GM23338 (cell line): ENCODE measurements around the gene MTA1. TPM values are rescaled to one million over a fixed set of nuclear protein-coding genes. Genes with fewer than 3 reads are reported as not detected.

Experiments used
- ATAC-seq: fragments of 200-7000 bp; cut with Tn5 transposase; 3 replicates; pipeline ENCODE4 v1.9.1; 2020
- DNase-seq: peaks from one replicate; pipeline ENCODE4 v3.0.0-alpha.2; 2015; ENCODE audit warnings: low spot score
- H2AFZ ChIP-seq: fragments of 200-600 bp; sonication (generic); 2 replicates; pipeline ENCODE4 v1.8.0; 2016; ENCODE audit warnings: antibody characterized with exemption, mild to moderate bottlenecking, moderate library complexity
- H3F3A ChIP-seq: fragments of 200-600 bp; sonication (generic); replicated peaks from 2 replicates; pipeline ENCODE4 v1.8.0; 2017; ENCODE audit warnings: antibody characterized with exemption, mixed run types, low read depth
- H3K27ac ChIP-seq: fragments of 200-600 bp; sonication (generic); 2 replicates; pipeline ENCODE4 v1.6.1; 2016; ENCODE audit warnings: low read depth
- H3K27me3 ChIP-seq: fragments of 200-600 bp; sonication (generic); 2 replicates; pipeline ENCODE4 v1.8.0; 2016; ENCODE audit warnings: mild to moderate bottlenecking, mixed run types, moderate library complexity; ENCODE audit not compliant: insufficient read depth
- H3K36me3 ChIP-seq: fragments of 200-600 bp; sonication (generic); 2 replicates; pipeline ENCODE4 v1.8.0; 2016; ENCODE audit warnings: mild to moderate bottlenecking; ENCODE audit not compliant: insufficient read depth
- H3K4me1 ChIP-seq: fragments of 200-600 bp; sonication (generic); 2 replicates; pipeline ENCODE4 v1.8.0; 2016; ENCODE audit warnings: mild to moderate bottlenecking, moderate library complexity; ENCODE audit not compliant: insufficient read depth
- H3K4me2 ChIP-seq: fragments of 200-600 bp; sonication (generic); 2 replicates; pipeline ENCODE4 v1.7.1; 2017; ENCODE audit warnings: mixed run types
- H3K4me3 ChIP-seq: fragments of 200-600 bp; sonication (generic); 2 replicates; pipeline ENCODE4 v1.6.1; 2016; ENCODE audit warnings: mixed run types
- H3K79me2 ChIP-seq: fragments of 200-600 bp; sonication (generic); replicated peaks from 2 replicates; pipeline ENCODE4 v1.8.0; 2017; ENCODE audit warnings: mild to moderate bottlenecking; ENCODE audit not compliant: insufficient read depth
- H3K9me2 ChIP-seq: fragments of 200-600 bp; sonication (generic); 2 replicates; pipeline ENCODE4 v1.8.0; 2017; ENCODE audit not compliant: insufficient read depth
- H4K20me1 ChIP-seq: fragments of 200-600 bp; sonication (generic); replicated peaks from 2 replicates; pipeline ENCODE4 v1.8.0; 2017; ENCODE audit warnings: mild to moderate bottlenecking; ENCODE audit not compliant: insufficient read depth
- H3K27ac Mint-ChIP-seq: 2 replicates; pipeline ENCODE4 v1.8.0; 2020; ENCODE audit warnings: inconsistent platforms, mild to moderate bottlenecking, moderate library complexity, mixed read lengths
- H3K27me3 Mint-ChIP-seq: 3 replicates; pipeline ENCODE4 v1.8.0; 2022; ENCODE audit warnings: low read depth, mild to moderate bottlenecking, moderate library complexity, mixed read lengths, inconsistent platforms; ENCODE audit not compliant: insufficient read depth, poor library complexity
- H3K36me3 Mint-ChIP-seq: 3 replicates; pipeline ENCODE4 v1.8.0; 2021; ENCODE audit warnings: low read depth, mild to moderate bottlenecking, inconsistent platforms, moderate library complexity, mixed read lengths
- H3K4me1 Mint-ChIP-seq: 3 replicates; pipeline ENCODE4 v1.8.0; 2020; ENCODE audit warnings: mild to moderate bottlenecking, inconsistent platforms, mixed read lengths
- H3K4me3 Mint-ChIP-seq: 3 replicates; pipeline ENCODE4 v1.8.0; 2021; ENCODE audit warnings: moderate library complexity, mild to moderate bottlenecking, inconsistent platforms, mixed read lengths
- H3K9me3 Mint-ChIP-seq: 3 replicates; pipeline ENCODE4 v1.8.0; 2020; ENCODE audit warnings: moderate library complexity, mild to moderate bottlenecking, inconsistent platforms, mixed read lengths
- EZH2 ChIP-seq: fragments of 200-600 bp; sonication (generic); IDR thresholded peaks from one replicate; pipeline ENCODE4 v1.8.0; 2017; ENCODE audit warnings: antibody characterized with exemption, mild to moderate bottlenecking, low read depth; ENCODE audit not compliant: unreplicated experiment
- JUNB ChIP-seq: IDR thresholded peaks from one replicate; pipeline ENCODE4 v1.6.1; 2016; ENCODE audit warnings: antibody characterized with exemption; ENCODE audit not compliant: unreplicated experiment
- NANOG ChIP-seq: IDR thresholded peaks from 2 replicates; pipeline ENCODE4 v1.6.1; 2016; ENCODE audit warnings: antibody characterized with exemption, borderline replicate concordance
- polyA plus RNA-seq: library from polyadenylated mRNA; unstranded; fragments of >200 nt; fragmentation: Nextera tagmentation; extraction: Ambion mirVana; gene quantifications from 2 replicates; pipeline ENCODE4 v1.2.1, GENCODE V29; 2016
- total RNA-seq: library from RNA; depleted of rRNA; stranded (reverse); fragments of >200 nt; shearing (Covaris generic); gene quantifications from 2 replicates; pipeline ENCODE4 v1.2.3, GENCODE V29; 2014
- TF ChIP-seq, protein P1 (sequence below), 2 experiments: fragments of 200-600 bp in 1 of 2; sonication (generic) in 1 of 2; conservative IDR thresholded peaks; 2 replicates each; pipeline versions ENCODE4 v1.5.1 to v1.6.1; 2016 to 2017; ENCODE audit warnings: antibody characterized with exemption in 2 of 2, low read depth in 2 of 2, mild to moderate bottlenecking in 2 of 2, moderate library complexity in 1 of 2

Gene MTA1
- total and polyA plus RNA-seq, 2 experiments from 2014 or later, result 53.3 to 126 TPM

- Histone ChIP-seq H3K9me2 (peaks cover 3% of the 10 kb centered on the region; the same call in 1 of the 2 replicates), H3K27ac (no peak overlapping the region), H3K27me3 (peaks cover 71% of the 10 kb centered on the region), H3K4me3 (peak overlapping the region; percentile 61), H2AFZ (peak overlapping the region; percentile 76), H3K4me2 (peak overlapping the region; percentile 83), H3K79me2 (no peaks in the 10 kb centered on the region), H3K4me1 (peaks cover 4% of the 10 kb centered on the region; the same call in 1 of the 2 replicates), H4K20me1 (no peaks in the 10 kb centered on the region), H3F3A (peaks cover 4% of the 10 kb centered on the region; the same call in 1 of the 2 replicates), H3K36me3 (no peaks in the 10 kb centered on the region)
- H3K36me3 Mint-ChIP-seq, result no peaks in the 10 kb centered on the region
- ATAC-seq (no peak), DNase-seq (no peak)
- peak; percentile 45 for TF ChIP-seq EZH2
- no peak for TF ChIP-seq JUNB
- H3K27ac Mint-ChIP-seq, result no peak overlapping the region
- peak overlapping the region; percentile 50; the same call in 2 of the 3 replicates for H3K4me3 Mint-ChIP-seq
- peaks cover 8% of the 10 kb centered on the region; the same call in 2 of the 3 replicates for H3K4me1 Mint-ChIP-seq
- H3K27me3 Mint-ChIP-seq, result peaks cover 60% of the 10 kb centered on the region
- H3K9me3 Mint-ChIP-seq, result peaks cover 6% of the 10 kb centered on the region; the same call in 2 of the 3 replicates
These were observed 67.9 kb downstream of the MTA1 start for GRCh38 chr14:105487449-105487985.

DNA sequence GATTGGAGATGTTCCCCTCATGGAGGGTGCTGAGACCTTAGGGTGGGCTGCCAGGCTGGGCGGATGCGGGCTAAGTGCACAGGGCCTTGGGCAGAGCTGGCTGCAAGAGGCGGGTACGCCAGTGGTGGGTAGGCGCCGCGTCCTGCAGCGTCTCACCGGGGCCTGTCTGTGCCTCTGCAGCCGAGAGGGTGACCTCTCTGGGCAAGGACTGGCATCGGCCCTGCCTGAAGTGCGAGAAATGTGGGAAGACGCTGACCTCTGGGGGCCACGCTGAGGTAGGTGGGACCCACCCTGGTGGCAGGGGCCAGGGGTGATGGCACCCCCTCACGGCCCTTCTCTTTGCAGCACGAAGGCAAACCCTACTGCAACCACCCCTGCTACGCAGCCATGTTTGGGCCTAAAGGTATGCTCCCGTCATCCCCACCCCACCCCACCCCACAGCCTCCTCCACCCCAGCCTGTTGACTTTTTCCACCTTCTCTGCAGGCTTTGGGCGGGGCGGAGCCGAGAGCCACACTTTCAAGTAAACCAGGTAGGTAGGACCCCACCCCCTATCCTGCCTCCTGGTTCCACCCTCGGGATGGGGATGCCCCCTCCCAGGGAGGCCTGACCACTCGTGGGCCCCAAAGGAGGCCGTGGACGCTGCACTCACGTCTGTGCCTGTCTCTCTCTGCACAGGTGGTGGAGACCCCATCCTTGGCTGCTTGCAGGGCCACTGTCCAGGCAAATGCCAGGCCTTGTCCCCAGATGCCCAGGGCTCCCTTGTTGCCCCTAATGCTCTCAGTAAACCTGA, 68.6 kb downstream of the MTA1 start:
- H3F3A ChIP-seq, result peaks cover 4% of the 10 kb centered on the region; the same call in 1 of the 2 replicates
- no peaks in the 10 kb centered on the region for H3K79me2 ChIP-seq
- H3K4me2 ChIP-seq, result peak overlapping the region; percentile 83; the same call in 1 of the 2 replicates
- H3K36me3 ChIP-seq, result no peaks in the 10 kb centered on the region
- H3K4me1 ChIP-seq, result peaks cover 4% of the 10 kb centered on the region; the same call in 1 of the 2 replicates
- Mint-ChIP-seq H3K27me3 (peaks cover 57% of the 10 kb centered on the region), H3K9me3 (peaks cover 6% of the 10 kb centered on the region; the same call in 2 of the 3 replicates), H3K27ac (no peak overlapping the region), H3K4me1 (peaks cover 8% of the 10 kb centered on the region; the same call in 2 of the 3 replicates), H3K4me3 (peak overlapping the region; percentile 42), H3K36me3 (no peaks in the 10 kb centered on the region)
- H3K4me3 ChIP-seq, result peak overlapping the region; percentile 61
- no peak overlapping the region for H3K27ac ChIP-seq
- ATAC-seq, result no peak
- peaks cover 67% of the 10 kb centered on the region for H3K27me3 ChIP-seq
- H4K20me1 ChIP-seq, result no peaks in the 10 kb centered on the region
- TF ChIP-seq NANOG, result no peak
- TF ChIP-seq, protein P1, sequence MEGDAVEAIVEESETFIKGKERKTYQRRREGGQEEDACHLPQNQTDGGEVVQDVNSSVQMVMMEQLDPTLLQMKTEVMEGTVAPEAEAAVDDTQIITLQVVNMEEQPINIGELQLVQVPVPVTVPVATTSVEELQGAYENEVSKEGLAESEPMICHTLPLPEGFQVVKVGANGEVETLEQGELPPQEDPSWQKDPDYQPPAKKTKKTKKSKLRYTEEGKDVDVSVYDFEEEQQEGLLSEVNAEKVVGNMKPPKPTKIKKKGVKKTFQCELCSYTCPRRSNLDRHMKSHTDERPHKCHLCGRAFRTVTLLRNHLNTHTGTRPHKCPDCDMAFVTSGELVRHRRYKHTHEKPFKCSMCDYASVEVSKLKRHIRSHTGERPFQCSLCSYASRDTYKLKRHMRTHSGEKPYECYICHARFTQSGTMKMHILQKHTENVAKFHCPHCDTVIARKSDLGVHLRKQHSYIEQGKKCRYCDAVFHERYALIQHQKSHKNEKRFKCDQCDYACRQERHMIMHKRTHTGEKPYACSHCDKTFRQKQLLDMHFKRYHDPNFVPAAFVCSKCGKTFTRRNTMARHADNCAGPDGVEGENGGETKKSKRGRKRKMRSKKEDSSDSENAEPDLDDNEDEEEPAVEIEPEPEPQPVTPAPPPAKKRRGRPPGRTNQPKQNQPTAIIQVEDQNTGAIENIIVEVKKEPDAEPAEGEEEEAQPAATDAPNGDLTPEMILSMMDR (conservative IDR thresholded peaks at IDR 0.05; ENCODE audit: low read depth in 2 of 2), result peak in 1 of 2 experiments; percentile 22; a peak in 1 of 4 replicates
- peaks cover 3% of the 10 kb centered on the region; the same call in 1 of the 2 replicates for H3K9me2 ChIP-seq
- no peak overlapping the region for H2AFZ ChIP-seq
- DNase-seq, result no peak
